ENCODE data around the gene GPR152.
A peak's percentile ranks its signal among the peaks of the same experiment; 100 is the strongest.

Gene GPR152

GRCh38 chr11:67416416-67417335, 35.9 kb downstream of the GPR152 start:
- DNase-seq (ENCODE audit: low read depth, low spot score), result peak; percentile 87
- peak overlapping the region; percentile 15 for H3K4me3 ChIP-seq (ENCODE audit: low read length)

DNA sequence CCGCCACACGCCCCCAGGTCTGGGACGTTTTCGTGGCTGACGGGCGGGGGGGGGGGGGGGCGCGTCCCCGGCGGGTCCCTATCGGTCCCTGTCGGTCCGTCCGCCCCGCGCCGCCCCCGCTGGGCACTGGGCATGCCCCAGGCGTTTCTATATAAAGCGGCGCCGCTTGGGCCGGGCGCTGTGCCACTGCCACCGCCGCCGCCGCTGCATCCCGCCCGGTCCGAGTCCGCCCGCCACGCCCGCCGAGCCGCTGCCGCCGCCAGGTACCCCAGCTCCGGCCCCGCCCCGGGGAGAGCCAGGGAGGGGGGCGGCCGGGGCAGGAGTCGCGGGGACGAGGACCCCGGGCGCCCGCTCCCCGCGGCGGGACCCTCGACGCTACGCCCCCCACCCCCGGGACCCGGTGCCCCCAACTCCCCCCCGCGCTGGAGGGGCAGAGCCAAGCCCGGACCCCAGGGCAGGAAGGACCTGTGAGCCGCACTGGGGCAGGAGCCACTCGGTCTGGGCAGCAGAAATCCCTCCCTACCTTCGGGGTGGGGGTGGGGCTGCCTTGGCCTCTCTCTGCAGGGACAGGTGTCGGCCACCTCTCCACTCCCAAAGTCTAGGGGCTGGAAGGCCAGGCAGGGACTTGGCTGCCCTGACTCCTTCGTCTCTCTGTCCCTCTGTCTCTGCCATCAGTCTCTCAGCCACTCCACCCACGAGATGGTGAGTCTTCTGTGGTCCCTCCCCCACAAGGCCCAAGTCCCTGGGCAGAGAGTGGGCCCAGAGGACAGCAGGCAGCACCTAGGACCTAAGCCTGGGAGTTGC, 36.8 kb downstream of the GPR152 start, which contains the start of gene CARNS1:
CARNS1 (plus strand) TSS at position 178 of the 804 bp plus-strand sequence; CDS start at position 700, 522 bp downstream.
- no peak within 1 kb of the TSS for H3K4me3 ChIP-seq (ENCODE audit: low read length)
- no peak for DNase-seq (ENCODE audit: low read depth, low spot score)

DNA sequence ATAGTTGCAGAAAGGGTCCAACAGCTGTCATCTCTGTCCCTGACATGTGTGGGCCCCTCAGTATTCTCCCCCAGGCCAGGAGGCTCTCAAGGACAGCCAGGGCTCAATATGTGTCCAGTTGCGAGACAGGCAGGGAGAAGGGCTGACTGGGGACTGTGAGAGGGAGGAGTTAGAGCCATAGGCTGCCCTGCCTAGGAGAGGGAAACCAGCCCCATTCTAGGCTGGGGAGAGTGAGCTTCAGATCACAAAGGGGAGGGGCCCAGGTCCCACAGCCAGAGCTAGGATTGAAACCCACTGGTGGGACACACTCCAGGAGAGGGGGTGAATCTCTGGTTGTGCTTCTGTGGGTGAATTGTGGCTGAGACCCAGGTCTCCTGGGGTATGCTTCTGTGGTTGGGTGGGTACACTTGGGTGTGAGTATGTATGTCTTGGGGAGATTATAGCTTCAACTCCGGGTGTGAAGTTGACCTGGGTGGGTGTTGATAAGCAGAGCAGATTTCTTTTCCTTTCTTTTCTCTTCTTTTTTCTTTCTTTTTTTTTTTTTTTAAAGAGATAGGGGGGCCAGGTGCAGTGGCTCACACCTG, 39.2 kb downstream of the GPR152 start:
- DNase-seq (ENCODE audit: low read depth, low spot score), result peak; percentile 54
- no peak overlapping the region for H3K4me3 ChIP-seq (ENCODE audit: low read length)

DNA sequence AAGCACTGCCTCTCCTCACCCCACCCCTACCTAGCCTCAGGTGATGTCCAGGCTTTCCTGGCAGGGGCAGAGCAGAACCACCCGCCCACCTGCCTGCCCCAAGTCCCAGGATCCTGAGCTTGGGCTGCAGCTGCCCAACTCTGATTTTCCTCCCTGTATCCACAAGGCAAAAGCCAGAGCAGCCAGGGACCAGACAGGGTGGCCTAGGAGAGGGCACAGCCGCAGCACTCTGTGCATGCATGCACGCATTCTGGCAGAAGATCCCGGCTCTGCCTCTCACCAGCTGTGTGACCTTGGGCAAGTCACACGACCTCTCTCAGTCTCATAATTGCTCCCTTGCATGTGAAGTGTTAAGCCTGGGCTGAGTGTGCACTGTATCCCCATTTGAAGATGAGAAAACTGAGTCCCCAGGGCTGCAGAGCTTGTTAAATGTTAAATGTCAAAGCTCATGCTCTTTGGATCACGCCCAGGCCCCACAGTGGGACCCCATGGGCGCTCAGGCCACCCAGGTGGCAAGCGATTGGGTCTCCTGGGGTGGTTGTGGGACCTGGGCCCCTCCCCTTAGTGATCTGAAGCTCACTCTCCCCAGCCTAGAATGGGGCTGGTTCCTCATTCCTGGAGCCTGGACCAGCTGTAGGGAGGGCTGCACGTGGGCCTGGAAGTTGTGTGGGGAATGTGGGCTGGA, 39.9 kb downstream of the GPR152 start:
- no peak overlapping the region for H3K4me3 ChIP-seq (ENCODE audit: low read length)
- DNase-seq (ENCODE audit: low read depth, low spot score), result no peak

- H3K4me3 ChIP-seq (ENCODE audit: low read length), result no peak overlapping the region
- DNase-seq (ENCODE audit: low read depth, low spot score), result no peak
Observed at GRCh38 chr11:67411785-67412152, 40.8 kb downstream of the GPR152 start.

- no peak for DNase-seq (ENCODE audit: low read depth, low spot score)
- no peak overlapping the region for H3K4me3 ChIP-seq (ENCODE audit: low read length)
Observed at GRCh38 chr11:67410984-67411784, 41.3 kb downstream of the GPR152 start.

GRCh38 chr11:67410369-67410831, 42.1 kb downstream of the GPR152 start:
- no peak for DNase-seq (ENCODE audit: low read depth, low spot score)

GRCh38 chr11:67409781-67410368, 42.7 kb downstream of the GPR152 start:
- DNase-seq (ENCODE audit: low read depth, low spot score), result no peak
- peak overlapping the region; percentile 55 for H3K4me3 ChIP-seq (ENCODE audit: low read length)

More at GRCh38 chr11:67410369-67410831, 42.1 kb downstream of the GPR152 start:
- H3K4me3 ChIP-seq (ENCODE audit: low read length), result no peak overlapping the region; the same call in 1 of the 2 replicates

DNA sequence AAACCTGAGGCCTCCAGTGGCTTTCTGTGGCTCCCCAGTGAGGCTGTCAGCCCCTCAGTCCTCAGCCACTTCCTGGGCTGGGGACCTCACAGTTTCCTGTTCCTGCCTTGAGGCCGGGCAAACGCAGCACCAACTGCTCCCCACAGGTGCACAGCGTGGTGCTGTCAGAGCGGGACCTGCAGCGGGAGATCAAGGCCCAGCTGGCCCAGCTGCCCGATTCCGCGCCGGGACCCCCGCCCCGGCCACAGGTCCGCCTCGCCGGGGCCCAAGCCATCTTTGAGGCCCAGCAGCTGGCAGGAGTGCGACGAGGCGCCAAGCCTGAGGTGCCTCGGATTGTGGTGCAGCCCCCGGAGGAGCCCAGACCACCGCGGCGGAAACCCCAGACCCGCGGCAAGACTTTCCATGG, 43.3 kb downstream of the GPR152 start:
- H3K4me3 ChIP-seq (ENCODE audit: low read length), result peak overlapping the region; percentile 55
- peak; percentile 96 for DNase-seq (ENCODE audit: low read depth, low spot score)

- DNase-seq (ENCODE audit: low read depth, low spot score), result peak; percentile 60
- peak overlapping the region; percentile 55 for H3K4me3 ChIP-seq (ENCODE audit: low read length)
Observed at GRCh38 chr11:67408437-67409200, 43.9 kb downstream of the GPR152 start.

- peak overlapping the region; percentile 55; the same call in 1 of the 2 replicates for H3K4me3 ChIP-seq (ENCODE audit: low read length)
- no peak for DNase-seq (ENCODE audit: low read depth, low spot score)
Observed at GRCh38 chr11:67407688-67408163, 44.8 kb downstream of the GPR152 start.

- no peak for DNase-seq (ENCODE audit: low read depth, low spot score)
- H3K4me3 ChIP-seq (ENCODE audit: low read length), result no peak overlapping the region
Observed at GRCh38 chr11:67406969-67407687, 45.4 kb downstream of the GPR152 start.

DNA sequence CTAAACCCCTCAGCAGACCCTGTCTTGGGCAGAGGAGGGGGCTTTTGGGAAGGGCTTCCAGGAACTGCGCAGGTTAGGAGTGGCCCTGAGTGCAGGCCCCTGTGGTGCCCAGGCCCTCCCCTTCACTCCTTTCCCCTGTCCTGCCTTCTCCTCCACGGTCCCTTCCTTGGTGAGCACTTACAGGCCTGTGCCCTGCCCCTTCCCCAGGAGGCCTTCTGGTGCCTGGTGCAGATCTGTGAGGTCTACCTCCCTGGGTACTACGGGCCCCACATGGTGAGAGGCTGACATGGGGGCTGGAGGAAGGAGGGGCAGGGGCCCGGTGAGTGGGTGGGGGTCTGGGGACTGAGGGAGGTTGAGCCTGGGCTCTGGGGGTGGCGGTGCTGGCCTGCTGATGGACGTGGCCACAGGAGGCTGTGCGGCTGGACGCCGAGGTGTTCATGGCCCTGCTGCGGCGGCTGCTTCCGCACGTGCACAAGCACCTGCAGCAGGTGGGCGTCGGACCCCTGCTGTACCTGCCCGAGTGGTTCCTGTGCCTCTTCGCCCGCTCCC, 46.0 kb downstream of the GPR152 start:
- no peak for DNase-seq (ENCODE audit: low read depth, low spot score)
- H3K4me3 ChIP-seq (ENCODE audit: low read length), result no peak overlapping the region

DNA sequence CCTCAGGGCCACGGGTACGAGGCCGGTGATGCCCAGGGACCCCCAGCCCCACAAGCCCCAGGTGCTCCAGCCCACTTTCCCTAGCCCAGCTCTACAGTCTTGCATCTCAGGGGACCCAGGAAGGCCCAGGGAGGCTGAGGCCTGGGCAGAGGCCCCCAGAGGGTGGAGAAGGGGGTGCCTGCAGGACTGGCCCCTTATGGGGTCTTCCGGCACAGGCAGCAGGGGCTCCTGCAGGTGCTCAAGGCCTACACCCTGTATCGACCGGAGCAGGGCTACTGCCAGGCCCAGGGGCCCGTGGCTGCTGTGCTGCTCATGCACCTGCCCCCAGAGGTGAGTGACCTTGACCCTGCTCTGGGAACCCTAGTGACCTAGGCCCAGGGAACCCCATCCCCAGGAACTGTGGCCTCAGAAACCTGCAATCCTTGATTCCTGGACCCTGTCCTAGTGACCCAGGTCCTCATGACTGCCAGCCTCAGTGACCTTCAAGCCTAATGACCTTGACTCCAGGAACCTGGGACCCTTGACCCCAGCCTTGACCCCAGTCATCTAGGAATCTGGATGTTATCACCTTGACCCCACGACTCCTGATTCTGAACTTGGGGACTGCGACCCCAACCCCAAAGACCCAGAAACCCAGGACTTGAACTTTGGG, 46.7 kb downstream of the GPR152 start:
- DNase-seq (ENCODE audit: low read depth, low spot score), result no peak
- no peak overlapping the region for H3K4me3 ChIP-seq (ENCODE audit: low read length)

DNA sequence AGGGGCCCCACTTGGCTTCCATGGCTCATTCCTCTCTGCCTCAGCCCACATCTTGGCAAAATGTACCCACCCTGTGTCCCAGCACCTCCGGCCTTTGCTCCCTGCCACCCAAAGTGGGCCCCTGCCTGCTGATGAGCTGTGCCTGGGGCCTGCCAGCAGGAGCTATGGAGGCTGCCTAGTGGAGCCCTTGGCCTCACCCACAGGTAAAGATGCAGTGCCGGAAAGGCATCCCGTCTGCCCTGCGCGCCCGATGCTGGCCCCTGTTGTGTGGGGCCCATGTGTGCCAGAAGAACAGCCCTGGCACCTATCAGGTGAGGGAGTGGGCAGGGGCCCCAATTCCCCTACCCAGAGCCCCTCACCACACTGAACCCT, 47.3 kb downstream of the GPR152 start:
- peak overlapping the region; percentile 84 for H3K4me3 ChIP-seq (ENCODE audit: low read length)
- no peak for DNase-seq (ENCODE audit: low read depth, low spot score)
